ENCODE data around the gene MORC1. TPM values are rescaled to one million over a fixed set of nuclear protein-coding genes. Genes with fewer than 3 reads are reported as not detected.

The MORC1 gene
- polyA plus RNA-seq, 1 donor (not counting 4 experiments of a cell fraction or from before 2014, with no cell fraction given), result not detected

GRCh38 chr3:108951820-108952501 is 166.0 kb downstream of the MORC1 start:
- dilution Hi-C loops (cut with MboI; ENCODE audit: extremely low pct_ligation_motif_present, low sequenced_read_pairs), result no loop called here
- H4K20me1 ChIP-seq (ENCODE audit: control insufficient read depth, extremely low read depth, insufficient read depth, low read length), result no peaks in the 10 kb centered on the region
- H3K4me2 ChIP-seq (ENCODE audit: control insufficient read depth, extremely low read depth, insufficient read depth, low read depth, low read length), result peak overlapping the region; percentile 19
- H3K79me2 ChIP-seq (ENCODE audit: control insufficient read depth, insufficient read depth, low read length), result no peaks in the 10 kb centered on the region
- FAIRE-seq (peak; percentile 80), DNase-seq (ENCODE audit: low read depth, low spot score) (no peak)
- no peaks in the 10 kb centered on the region for H3K27me3 ChIP-seq (ENCODE audit: control insufficient read depth, extremely low read depth, insufficient read depth, low read length)
- no peaks in the 10 kb centered on the region for H3K36me3 ChIP-seq (ENCODE audit: control insufficient read depth in 2 of 2, extremely low read depth in 1 of 2, insufficient read depth in 2 of 2, low read length in 2 of 2)
- no peak overlapping the region for H3K9ac ChIP-seq (ENCODE audit: control insufficient read depth, extremely low read depth, insufficient read depth, low read length)
- no peak for TF ChIP-seq EZH2 (IDR thresholded peaks at IDR 0.05; ENCODE audit: low read length)
- TF ChIP-seq CTCF (optimal IDR thresholded peaks at IDR 0.05 in 1 of 3, IDR thresholded peaks at IDR 0.05 in 1 of 3, conservative IDR thresholded peaks at IDR 0.05 in 1 of 3; ENCODE audit: extremely low read depth in 1 of 3, insufficient read depth in 2 of 3, low read length in 3 of 3), result no peak
- H3K9me3 ChIP-seq (ENCODE audit: control insufficient read depth, low read depth, low read length), result no peaks in the 10 kb centered on the region
- no peak overlapping the region for H3K4me3 ChIP-seq (ENCODE audit: control insufficient read depth in 2 of 3, extremely low read depth in 1 of 3, insufficient read depth in 2 of 3, low read depth in 1 of 3, low read length in 3 of 3)
- H2AFZ ChIP-seq (ENCODE audit: control insufficient read depth, low read length), result peak overlapping the region; percentile 78
- H3K9me1 ChIP-seq (ENCODE audit: control insufficient read depth, extremely low read depth, insufficient read depth, low read length), result no peaks in the 10 kb centered on the region
- H3K4me1 ChIP-seq (ENCODE audit: control insufficient read depth, extremely low read depth, insufficient read depth, low read length), result peaks cover 29% of the 10 kb centered on the region
- H3K27ac ChIP-seq (ENCODE audit: control insufficient read depth, insufficient read depth, low read length), result no peak overlapping the region

- Histone ChIP-seq H3K4me3 (ENCODE audit: control insufficient read depth in 2 of 3, extremely low read depth in 1 of 3, insufficient read depth in 2 of 3, low read depth in 1 of 3, low read length in 3 of 3) (no peak overlapping the region), H2AFZ (ENCODE audit: control insufficient read depth, low read length) (no peak overlapping the region), H3K36me3 (ENCODE audit: control insufficient read depth in 2 of 2, extremely low read depth in 1 of 2, insufficient read depth in 2 of 2, low read length in 2 of 2) (no peaks in the 10 kb centered on the region), H3K27ac (ENCODE audit: control insufficient read depth, insufficient read depth, low read length) (no peak overlapping the region), H3K9me3 (ENCODE audit: control insufficient read depth, low read depth, low read length) (no peaks in the 10 kb centered on the region), H3K27me3 (ENCODE audit: control insufficient read depth, extremely low read depth, insufficient read depth, low read length) (no peaks in the 10 kb centered on the region), H3K9me1 (ENCODE audit: control insufficient read depth, extremely low read depth, insufficient read depth, low read length) (no peaks in the 10 kb centered on the region), H3K9ac (ENCODE audit: control insufficient read depth, extremely low read depth, insufficient read depth, low read length) (no peak overlapping the region), H4K20me1 (ENCODE audit: control insufficient read depth, extremely low read depth, insufficient read depth, low read length) (no peaks in the 10 kb centered on the region), H3K4me1 (ENCODE audit: control insufficient read depth, extremely low read depth, insufficient read depth, low read length) (peaks cover 23% of the 10 kb centered on the region), H3K79me2 (ENCODE audit: control insufficient read depth, insufficient read depth, low read length) (no peaks in the 10 kb centered on the region), H3K4me2 (ENCODE audit: control insufficient read depth, extremely low read depth, insufficient read depth, low read depth, low read length) (no peak overlapping the region)
- FAIRE-seq (no peak), DNase-seq (ENCODE audit: low read depth, low spot score) (no peak)
- dilution Hi-C loops (cut with MboI; ENCODE audit: extremely low pct_ligation_motif_present, low sequenced_read_pairs), result no loop called here
- TF ChIP-seq EZH2 (IDR thresholded peaks at IDR 0.05; ENCODE audit: low read length) (no peak), CTCF (optimal IDR thresholded peaks at IDR 0.05 in 1 of 3, IDR thresholded peaks at IDR 0.05 in 1 of 3, conservative IDR thresholded peaks at IDR 0.05 in 1 of 3; ENCODE audit: extremely low read depth in 1 of 3, insufficient read depth in 2 of 3, low read length in 3 of 3) (no peak)
These were observed 170.1 kb downstream of the MORC1 start for GRCh38 chr3:108947855-108948254.
